AG09309 (cell line): ENCODE measurements around the gene PCDHB15.
"Not testable (repeated sequence)": the region's sequence is repeated elsewhere in the genome, so short reads cannot be mapped to it uniquely, and the experiment has no call there.

Experiments used
- DNase-seq: peaks from one replicate; pipeline ENCODE4 v3.0.0-alpha.2; 2010; ENCODE audit warnings: low read depth
- H3K4me3 ChIP-seq: 2 replicates; pipeline ENCODE4 v1.5.1; 2011; ENCODE audit warnings: mild to moderate bottlenecking, low read depth, low read length, moderate library complexity; ENCODE audit not compliant: control insufficient read depth
- TF ChIP-seq, protein P1 (sequence below): IDR thresholded peaks from 2 replicates; pipeline ENCODE4 v1.5.1; 2011; ENCODE audit warnings: mild to moderate bottlenecking, low read depth, low read length, inconsistent platforms; ENCODE audit not compliant: insufficient read depth, control insufficient read depth; ENCODE audit errors: missing control alignments

Gene PCDHB15

DNA sequence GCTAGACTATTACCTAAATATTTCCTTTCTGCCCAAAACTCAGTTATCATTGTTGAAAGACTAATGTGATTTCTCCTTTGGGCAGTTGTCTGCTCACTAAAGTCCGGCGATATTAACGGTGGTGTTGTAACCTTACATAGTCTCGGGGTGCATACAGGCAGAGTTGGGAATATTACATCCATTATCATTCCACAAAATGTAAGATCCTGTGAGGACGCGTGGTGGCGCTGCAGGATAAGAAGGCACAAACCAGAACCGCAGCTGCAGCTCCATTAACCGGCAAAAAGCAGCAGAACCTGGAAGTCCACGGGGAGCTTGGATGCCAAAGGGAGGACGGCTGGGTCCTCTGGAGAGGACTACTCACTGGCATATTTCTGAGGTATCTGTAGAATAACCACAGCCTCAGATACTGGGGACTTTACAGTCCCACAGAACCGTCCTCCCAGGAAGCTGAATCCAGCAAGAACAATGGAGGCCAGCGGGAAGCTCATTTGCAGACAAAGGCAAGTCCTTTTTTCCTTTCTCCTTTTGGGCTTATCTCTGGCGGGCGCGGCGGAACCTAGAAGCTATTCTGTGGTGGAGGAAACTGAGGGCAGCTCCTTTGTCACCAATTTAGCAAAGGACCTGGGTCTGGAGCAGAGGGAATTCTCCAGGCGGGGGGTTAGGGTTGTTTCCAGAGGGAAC is 31.4 kb upstream of the PCDHB15 start, which contains the start of gene PCDHB13:
Gene PCDHB13 (plus strand): TSS at position 264 of the 684 bp plus-strand sequence. CDS start 205 bp downstream, at position 469.
- H3K4me3 ChIP-seq = peak within 1 kb of the TSS; percentile 5
- DNase-seq = not testable (repeated sequence)
- TF ChIP-seq, protein P1, sequence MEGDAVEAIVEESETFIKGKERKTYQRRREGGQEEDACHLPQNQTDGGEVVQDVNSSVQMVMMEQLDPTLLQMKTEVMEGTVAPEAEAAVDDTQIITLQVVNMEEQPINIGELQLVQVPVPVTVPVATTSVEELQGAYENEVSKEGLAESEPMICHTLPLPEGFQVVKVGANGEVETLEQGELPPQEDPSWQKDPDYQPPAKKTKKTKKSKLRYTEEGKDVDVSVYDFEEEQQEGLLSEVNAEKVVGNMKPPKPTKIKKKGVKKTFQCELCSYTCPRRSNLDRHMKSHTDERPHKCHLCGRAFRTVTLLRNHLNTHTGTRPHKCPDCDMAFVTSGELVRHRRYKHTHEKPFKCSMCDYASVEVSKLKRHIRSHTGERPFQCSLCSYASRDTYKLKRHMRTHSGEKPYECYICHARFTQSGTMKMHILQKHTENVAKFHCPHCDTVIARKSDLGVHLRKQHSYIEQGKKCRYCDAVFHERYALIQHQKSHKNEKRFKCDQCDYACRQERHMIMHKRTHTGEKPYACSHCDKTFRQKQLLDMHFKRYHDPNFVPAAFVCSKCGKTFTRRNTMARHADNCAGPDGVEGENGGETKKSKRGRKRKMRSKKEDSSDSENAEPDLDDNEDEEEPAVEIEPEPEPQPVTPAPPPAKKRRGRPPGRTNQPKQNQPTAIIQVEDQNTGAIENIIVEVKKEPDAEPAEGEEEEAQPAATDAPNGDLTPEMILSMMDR = peak; percentile 41

DNA sequence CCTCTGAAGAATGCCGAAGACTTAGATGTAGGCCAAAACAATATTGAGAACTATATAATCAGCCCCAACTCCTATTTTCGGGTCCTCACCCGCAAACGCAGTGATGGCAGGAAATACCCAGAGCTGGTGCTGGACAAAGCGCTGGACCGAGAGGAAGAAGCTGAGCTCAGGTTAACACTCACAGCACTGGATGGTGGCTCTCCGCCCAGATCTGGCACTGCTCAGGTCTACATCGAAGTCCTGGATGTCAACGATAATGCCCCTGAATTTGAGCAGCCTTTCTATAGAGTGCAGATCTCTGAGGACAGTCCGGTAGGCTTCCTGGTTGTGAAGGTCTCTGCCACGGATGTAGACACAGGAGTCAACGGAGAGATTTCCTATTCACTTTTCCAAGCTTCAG is 30.6 kb upstream of the PCDHB15 start:
- not testable (repeated sequence) for DNase-seq, H3K4me3 ChIP-seq

DNA sequence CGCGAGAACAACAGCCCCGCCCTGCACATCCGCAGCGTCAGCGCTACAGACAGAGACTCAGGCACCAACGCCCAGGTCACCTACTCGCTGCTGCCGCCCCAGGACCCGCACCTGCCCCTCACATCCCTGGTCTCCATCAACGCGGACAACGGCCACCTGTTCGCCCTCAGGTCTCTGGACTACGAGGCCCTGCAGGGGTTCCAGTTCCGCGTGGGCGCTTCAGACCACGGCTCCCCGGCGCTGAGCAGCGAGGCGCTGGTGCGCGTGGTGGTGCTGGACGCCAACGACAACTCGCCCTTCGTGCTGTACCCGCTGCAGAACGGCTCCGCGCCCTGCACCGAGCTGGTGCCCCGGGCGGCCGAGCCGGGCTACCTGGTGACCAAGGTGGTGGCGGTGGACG is 29.7 kb upstream of the PCDHB15 start:
- not testable (repeated sequence) for DNase-seq, H3K4me3 ChIP-seq

DNA sequence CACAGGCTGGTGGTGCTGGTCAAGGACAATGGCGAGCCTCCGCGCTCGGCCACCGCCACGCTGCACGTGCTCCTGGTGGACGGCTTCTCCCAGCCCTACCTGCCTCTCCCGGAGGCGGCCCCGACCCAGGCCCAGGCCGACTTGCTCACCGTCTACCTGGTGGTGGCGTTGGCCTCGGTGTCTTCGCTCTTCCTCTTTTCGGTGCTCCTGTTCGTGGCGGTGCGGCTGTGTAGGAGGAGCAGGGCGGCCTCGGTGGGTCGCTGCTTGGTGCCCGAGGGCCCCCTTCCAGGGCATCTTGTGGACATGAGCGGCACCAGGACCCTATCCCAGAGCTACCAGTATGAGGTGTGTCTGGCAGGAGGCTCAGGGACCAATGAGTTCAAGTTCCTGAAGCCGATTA is 29.2 kb upstream of the PCDHB15 start:
- not testable (repeated sequence) for H3K4me3 ChIP-seq, DNase-seq

DNA sequence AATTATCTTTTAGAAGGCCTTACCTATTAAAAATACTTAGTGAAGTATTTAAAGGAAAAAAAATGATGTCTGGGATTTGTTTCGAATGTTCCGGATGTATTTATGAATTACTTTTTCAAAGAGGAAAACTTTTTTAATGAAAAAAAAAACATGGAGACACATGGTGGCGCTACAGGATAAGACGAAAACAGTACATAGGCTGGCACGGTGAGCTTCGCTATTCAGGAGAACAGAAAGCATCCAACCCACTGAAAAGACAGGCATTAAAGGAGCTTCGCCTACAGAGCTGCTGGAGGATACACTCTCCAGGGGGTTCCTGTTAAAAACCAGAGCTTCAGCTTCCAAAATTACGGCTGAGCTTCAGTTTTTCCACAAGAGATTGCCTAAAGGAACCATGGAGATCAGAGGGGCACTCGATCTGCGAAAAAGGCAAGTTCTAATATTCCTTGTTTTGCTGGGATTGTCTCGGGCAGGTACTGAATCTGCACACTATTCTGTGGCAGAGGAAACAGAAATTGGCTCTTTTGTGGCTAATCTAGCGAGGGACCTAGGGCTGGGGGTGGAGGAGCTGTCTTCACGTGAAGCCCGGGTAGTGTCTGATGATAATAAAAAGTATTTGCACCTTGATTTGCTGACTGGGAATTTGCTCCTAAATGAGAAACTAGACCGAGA is 21.9 kb upstream of the PCDHB15 start, which contains the start of gene PCDHB14:
Gene PCDHB14 (plus strand): TSS at position 232 of the 672 bp plus-strand sequence. CDS start 163 bp downstream, at position 395.
- DNase-seq = peak; percentile 16
- H3K4me3 ChIP-seq = peak within 1 kb of the TSS; percentile 41

DNA sequence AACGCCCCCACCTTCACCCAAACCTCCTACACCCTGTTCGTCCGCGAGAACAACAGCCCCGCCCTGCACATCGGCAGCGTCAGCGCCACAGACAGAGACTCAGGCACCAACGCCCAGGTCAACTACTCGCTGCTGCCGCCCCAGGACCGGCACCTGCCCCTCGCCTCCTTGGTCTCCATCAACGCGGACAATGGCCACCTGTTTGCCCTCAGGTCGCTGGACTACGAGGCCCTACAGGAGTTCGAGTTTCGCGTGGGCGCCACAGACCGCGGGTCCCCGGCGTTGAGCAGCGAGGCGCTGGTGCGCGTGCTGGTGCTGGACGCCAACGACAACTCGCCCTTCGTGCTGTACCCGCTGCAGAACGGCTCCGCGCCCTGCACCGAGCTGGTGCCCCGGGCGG is 20.4 kb upstream of the PCDHB15 start:
- not testable (repeated sequence) for H3K4me3 ChIP-seq, DNase-seq

More for the DNA sequence above, 21.9 kb upstream of the PCDHB15 start, which contains the start of gene PCDHB14:
- TF ChIP-seq, protein P1 = peak; percentile 41

DNA sequence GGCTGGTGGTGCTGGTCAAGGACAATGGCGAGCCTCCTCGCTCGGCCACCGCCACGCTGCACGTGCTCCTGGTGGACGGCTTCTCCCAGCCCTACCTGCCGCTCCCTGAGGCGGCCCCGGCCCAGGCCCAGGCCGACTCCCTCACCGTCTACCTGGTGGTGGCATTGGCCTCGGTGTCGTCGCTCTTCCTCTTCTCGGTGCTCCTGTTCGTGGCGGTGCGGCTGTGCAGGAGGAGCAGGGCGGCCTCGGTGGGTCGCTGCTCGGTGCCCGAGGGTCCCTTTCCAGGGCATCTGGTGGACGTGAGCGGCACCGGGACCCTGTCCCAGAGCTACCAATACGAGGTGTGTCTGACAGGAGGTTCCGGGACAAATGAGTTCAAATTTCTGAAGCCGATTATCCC is 19.8 kb upstream of the PCDHB15 start:
- H3K4me3 ChIP-seq, DNase-seq: not testable (repeated sequence)

DNA sequence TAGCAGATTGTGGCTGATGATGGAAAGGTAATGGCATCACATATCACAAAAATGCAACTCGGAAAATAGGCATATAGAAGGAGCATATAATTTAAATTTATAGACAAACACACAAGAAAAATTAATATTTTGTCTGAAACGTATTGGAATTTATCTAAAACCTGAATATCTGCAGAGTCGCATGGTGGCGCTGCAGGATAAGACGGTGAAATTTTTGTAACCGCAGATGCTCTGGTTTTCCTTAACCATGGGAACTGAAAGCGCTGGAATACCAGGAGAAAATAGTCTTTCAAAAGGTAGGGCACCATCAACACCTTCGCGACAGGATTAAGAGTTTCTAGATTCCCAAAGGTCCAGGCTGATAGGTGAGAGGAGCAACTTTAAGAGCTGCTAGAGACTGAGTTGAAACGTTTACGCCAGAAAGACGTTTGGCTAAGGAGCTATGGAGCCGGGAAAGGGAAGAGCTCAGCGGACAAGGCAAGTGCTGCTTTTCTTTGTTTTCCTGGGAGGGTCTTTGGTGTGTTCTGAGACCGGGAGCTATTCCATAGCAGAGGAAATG is 11.0 kb upstream of the PCDHB15 start:
- DNase-seq = no peak
- peak overlapping the region; percentile 33 for H3K4me3 ChIP-seq
- TF ChIP-seq, protein P1 = peak; percentile 50

DNA sequence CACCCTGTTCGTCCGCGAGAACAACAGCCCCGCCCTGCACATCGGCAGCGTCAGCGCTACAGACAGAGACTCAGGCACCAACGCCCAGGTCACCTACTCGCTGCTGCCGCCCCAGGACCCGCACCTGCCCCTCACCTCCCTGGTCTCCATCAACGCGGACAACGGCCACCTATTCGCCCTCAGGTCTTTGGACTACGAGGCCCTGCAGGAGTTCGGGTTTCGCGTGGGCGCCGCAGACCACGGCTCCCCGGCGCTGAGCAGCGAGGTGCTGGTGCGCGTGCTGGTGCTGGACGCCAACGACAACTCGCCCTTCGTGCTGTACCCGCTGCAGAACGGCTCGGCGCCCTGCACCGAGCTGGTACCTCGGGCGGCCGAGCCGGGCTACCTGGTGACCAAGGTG is 9.3 kb upstream of the PCDHB15 start:
- DNase-seq = not testable (repeated sequence)

More for the DNA sequence above, 9.3 kb upstream of the PCDHB15 start:
- H3K4me3 ChIP-seq = not testable (repeated sequence)
